NCI-H128 (cell line): Measurements from ENCODE around the gene OR2V1.

Source experiments
- DNase-seq: peaks from one replicate; lab custom pipeline; 2025; ENCODE audit not compliant: unreplicated experiment; lab: John Stamatoyannopoulos, UW

Gene OR2V1

DNA sequence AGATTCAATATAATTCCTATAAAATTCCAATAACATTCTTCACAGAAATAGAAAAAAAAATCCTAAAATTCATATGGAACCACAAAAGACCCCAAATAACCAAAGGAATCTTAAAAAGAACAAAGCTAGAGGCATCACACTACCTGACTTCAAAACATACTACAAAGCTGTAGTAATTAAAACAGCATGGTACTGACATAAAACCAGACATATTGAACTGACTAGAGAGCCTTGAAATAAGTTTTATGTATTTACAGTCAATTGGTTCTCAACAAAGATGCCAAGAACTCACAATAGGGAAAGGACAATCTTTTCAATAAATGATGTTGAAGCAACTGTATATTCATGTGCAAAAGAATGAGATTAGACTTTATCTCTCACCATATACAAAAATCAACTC lies 54.0 kb downstream of the OR2V1 start:
- DNase-seq = no peak
